GM12891 (cell line): ENCODE measurements around the gene POP5.

Experiments used
- DNase-seq: peaks from one replicate; pipeline ENCODE4 v3.0.0; 2011; ENCODE audit warnings: low spot score; ENCODE audit not compliant: insufficient read length
- FAIRE-seq: peaks from 2 replicates; lab custom pipeline; 2011; peaks lifted over from hg19 to GRCh38; lab: Jason Lieb, UNC
- PAX5 ChIP-seq: IDR thresholded peaks from 2 replicates; pipeline ENCODE4 v1.6.1; 2011; ENCODE audit warnings: low read length, moderate library complexity, mild to moderate bottlenecking; ENCODE audit not compliant: insufficient read depth, severe bottlenecking
- POLR2A ChIP-seq: IDR thresholded peaks from 2 replicates; pipeline ENCODE4 v1.6.1; 2011; ENCODE audit warnings: low read depth, low read length, control low read depth
- POLR2AphosphoS5 ChIP-seq: IDR thresholded peaks from 2 replicates; pipeline ENCODE4 v1.6.1; 2011; ENCODE audit warnings: low read depth, low read length, control low read depth
- POU2F2 ChIP-seq: IDR thresholded peaks from 2 replicates; pipeline ENCODE4 v1.6.1; 2011; ENCODE audit warnings: low read depth, mild to moderate bottlenecking, control low read depth, low read length, moderate library complexity
- SPI1 ChIP-seq: IDR thresholded peaks from 2 replicates; pipeline ENCODE4 v1.6.1; 2011; ENCODE audit warnings: low read depth, low read length, control low read depth
- TAF1 ChIP-seq: IDR thresholded peaks from 2 replicates; pipeline ENCODE4 v1.6.1; 2011; ENCODE audit warnings: low read depth, low read length, control low read depth

Gene POP5

DNA sequence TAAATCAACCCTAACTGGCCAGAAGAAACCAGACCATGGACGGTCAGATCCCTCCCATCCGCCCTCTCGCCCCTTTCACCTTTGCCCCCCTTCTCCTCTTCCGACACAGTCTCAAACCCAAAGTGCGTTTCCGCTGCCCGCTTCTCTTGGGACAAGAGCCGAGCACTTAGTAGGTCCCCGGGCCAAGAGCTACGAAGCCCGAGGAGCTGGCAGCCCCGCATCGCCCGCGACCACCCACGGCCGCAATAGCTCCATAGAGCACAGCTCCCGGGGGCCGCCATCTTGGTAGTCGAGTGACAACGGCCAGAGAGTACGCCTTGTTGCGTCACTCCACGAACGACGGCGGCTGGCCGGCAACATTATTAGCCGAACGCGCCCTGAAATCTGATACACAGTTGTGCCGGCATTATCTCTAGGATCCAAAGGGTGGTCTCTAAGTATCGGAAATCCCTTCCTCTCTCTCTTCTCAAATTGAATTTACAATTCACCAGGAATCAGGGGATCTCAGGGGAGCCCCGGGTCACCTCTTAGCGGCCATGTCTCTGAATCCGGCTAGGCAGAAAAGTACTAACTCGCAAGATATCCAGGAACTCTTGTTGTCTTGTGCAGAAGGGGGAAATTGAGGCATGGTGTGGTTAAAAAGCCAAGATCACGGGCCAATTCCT lies 52.2 kb downstream of the POP5 start, which contains the start of gene COQ5:
TSS of gene COQ5 (minus strand) at position 298 of the 665 bp plus-strand sequence. CDS start at position 281, 17 bp downstream.
- DNase-seq (peak; percentile 61), FAIRE-seq (peak; percentile 90)
- TF ChIP-seq SPI1 (no peak), POLR2A (peak; percentile 90), TAF1 (peak; percentile 92), PAX5 (no peak), POLR2AphosphoS5 (peak; percentile 91), POU2F2 (peak; percentile 57)
